ENCODE results near the gene TFAP2D.

TFAP2D gene

DNA sequence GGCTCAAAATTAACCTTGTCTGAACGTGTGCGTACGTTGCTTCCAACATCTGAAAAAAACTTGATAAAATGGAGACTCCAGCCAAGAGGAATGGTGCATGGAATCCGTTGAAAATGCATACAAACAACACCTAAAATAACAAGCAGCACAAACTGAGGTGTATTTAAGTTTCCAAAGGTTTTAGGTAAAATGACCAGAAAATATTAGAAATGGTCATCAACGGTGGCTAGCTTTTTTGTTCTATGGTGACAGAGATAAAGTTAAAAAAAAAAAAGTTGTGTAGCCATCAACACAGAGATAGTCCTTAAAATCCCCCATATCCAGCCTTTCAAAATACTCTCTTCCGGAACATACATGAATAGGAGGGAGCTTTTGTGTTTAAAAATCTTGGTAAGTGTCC is 104.7 kb downstream of the TFAP2D start:
- in situ Hi-C loops (cut with MboI; ENCODE audit: low sequenced_read_pairs), result no loop called here

- in situ Hi-C loops (cut with MboI; ENCODE audit: low sequenced_read_pairs), result no loop called here
Observed at GRCh38 chr6:50818673-50819072, 105.3 kb downstream of the TFAP2D start, which contains the start of gene TFAP2B. TFAP2B (plus strand) TSS chr6:50818871; CDS start chr6:50818892, 21 bp downstream.

DNA sequence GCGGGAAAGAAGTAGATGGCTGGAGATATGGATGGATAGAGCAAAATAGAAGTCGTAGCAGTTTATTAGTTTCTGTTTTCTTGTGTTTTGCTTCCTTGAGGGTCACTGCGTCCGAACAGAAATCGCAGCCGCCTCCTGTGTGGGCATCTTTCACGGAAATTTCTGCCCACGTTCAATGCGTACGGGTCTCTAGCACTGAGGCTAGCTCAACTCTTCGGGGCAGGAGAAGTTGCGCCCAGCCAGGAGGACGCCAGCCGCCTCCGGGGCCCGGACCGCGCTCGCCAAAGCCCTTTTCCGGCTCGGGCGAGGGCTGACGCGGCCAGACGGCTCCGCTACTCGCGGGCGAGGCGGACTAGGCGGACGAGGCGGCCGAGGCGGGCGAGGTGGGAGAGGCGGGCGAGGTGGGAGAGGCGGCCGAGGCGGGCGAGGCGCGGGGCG is 106.2 kb downstream of the TFAP2D start:
- in situ Hi-C loops (cut with MboI; ENCODE audit: low sequenced_read_pairs), result no loop called here

- in situ Hi-C loops (cut with MboI; ENCODE audit: low sequenced_read_pairs), result no loop called here
Observed at GRCh38 chr6:50819904-50820868, 106.9 kb downstream of the TFAP2D start.

DNA sequence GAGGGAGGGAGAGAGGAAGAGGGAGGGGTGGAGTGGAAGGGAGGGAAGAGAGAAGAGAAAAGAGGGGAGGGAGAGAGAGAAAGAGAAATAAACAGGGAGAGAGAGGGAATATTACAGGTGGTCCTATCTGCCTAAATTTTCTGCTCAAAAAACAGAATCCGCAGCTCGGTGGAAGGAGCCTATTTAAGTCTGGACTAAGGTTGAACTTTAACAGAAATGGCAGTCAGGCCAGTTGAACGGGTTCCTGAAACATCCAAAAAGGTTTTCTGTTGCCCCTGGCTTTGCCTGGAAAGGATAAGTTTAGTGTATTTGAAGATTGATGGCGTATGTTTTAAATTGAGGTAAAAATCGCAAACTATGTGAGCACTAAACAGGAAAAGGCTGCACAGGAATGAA is 107.5 kb downstream of the TFAP2D start:
- in situ Hi-C loops (cut with MboI; ENCODE audit: low sequenced_read_pairs), result no loop called here

GRCh38 chr6:50821441-50822077 is 108.2 kb downstream of the TFAP2D start:
- in situ Hi-C loops (cut with MboI; ENCODE audit: low sequenced_read_pairs), result no loop called here

- in situ Hi-C loops (cut with MboI; ENCODE audit: low sequenced_read_pairs), result no loop called here
Observed at GRCh38 chr6:50822078-50822476, 108.8 kb downstream of the TFAP2D start.
